Psoas muscle (tissue), 8 donors: ENCODE results near the gene LSM14A. TPM values are rescaled to one million over a fixed set of nuclear protein-coding genes. Genes with fewer than 3 reads are reported as not detected.
"Not testable (repeated sequence)": the region's sequence is repeated elsewhere in the genome, so short reads cannot be mapped to it uniquely, and the experiment has no call there.

Source experiments
- ATAC-seq, 4 donors: fragments of 200-7000 bp; cut with Tn5 transposase; one replicate each; pipeline ENCODE4 v1.9.1; 2020; ENCODE audit warnings: moderate library complexity in 3 of 4, mild to moderate bottlenecking in 2 of 4
- DNase-seq, 2 donors: peaks; one replicate each; pipeline ENCODE4 v3.0.0-alpha.2; 2020
- H3K27ac ChIP-seq: fragments of 200-600 bp; one replicate; pipeline ENCODE4 v1.8.0; 2022
- H3K27me3 ChIP-seq, 3 donors: fragments of 200-600 bp in 1 of 3; one replicate each; pipeline versions ENCODE4 v1.6.1 to v1.8.0; 2013 to 2022; ENCODE audit warnings: low read length in 2 of 3, mild to moderate bottlenecking in 2 of 3, moderate library complexity in 1 of 3; ENCODE audit not compliant: insufficient read depth in 3 of 3
- H3K36me3 ChIP-seq, 2 donors: fragments of 200-600 bp in 1 of 2; one replicate each; pipeline versions ENCODE4 v1.6.1 to v1.8.0; 2013 to 2022; ENCODE audit warnings: low read depth in 1 of 2, mild to moderate bottlenecking in 1 of 2, moderate library complexity in 1 of 2; ENCODE audit not compliant: insufficient read depth in 1 of 2
- H3K4me1 ChIP-seq: fragments of 200-600 bp; one replicate; pipeline ENCODE4 v1.8.0; 2022
- H3K4me3 ChIP-seq: fragments of 200-600 bp; one replicate; pipeline ENCODE4 v1.8.0; 2022; ENCODE audit warnings: mild to moderate bottlenecking
- H3K9me3 ChIP-seq: fragments of 200-600 bp; one replicate; pipeline ENCODE4 v1.8.0; 2022
- WGBS, 3 donors: extraction: QIAGEN DNeasy Blood & Tissue Kit; methylation state at CpG; one replicate each; pipeline versions ENCODE4 v1.1.6 to v1.1.7; 2013; 5-methylcytosine and 5-hydroxymethylcytosine counted together
- intact Hi-C, 2 donors: fragments of 100-400 bp; cut with DNase I; formaldehyde crosslinking; loops; one replicate each; pipeline versions ENCODE4 v1.11.0 to v1.14.2; 2022
- polyA plus RNA-seq, 3 donors: library from polyadenylated mRNA; stranded (reverse); fragments of 200-250 nt; gene quantifications; one replicate each; pipeline ENCODE4 v1.2.3, GENCODE V29; 2013
- total RNA-seq, 4 donors: library from RNA; stranded (reverse); fragmentation: NEBNext Ultra II Directional in 2 of 4; extraction: Animal tissue kit (Norgen Biotek cat#: 25700) in 2 of 4; gene quantifications; one replicate each; pipeline versions ENCODE4 v1.2.1 to v1.2.4, GENCODE V29; 2021 to 2023
- TF ChIP-seq, protein P1 (sequence below): fragments of 200-600 bp; IDR thresholded peaks from one replicate; pipeline ENCODE4 v1.8.0; 2022; ENCODE audit warnings: antibody characterized with exemption
- donor health status: healthy with polysubstance abuse.
- donor health status: DM: no; HTN: no; CAD: no; lungs with moderate emphysema.
- donor health status: Bipolar disorder and iron deficiency.
- donor health status: healthy.
- donor health status: DM: yes; HTN: yes; CAD: no.
- donor health status: DM: no; HTN: no; CAD: no.
- donor health status: DM: no; HTN: no; CAD: no.
- donor health status: DM: yes; HTN: yes; CAD: no.

The LSM14A gene
- total and polyA plus RNA-seq, 7 donors: 65.0 to 155 (median 87.5) TPM

DNA sequence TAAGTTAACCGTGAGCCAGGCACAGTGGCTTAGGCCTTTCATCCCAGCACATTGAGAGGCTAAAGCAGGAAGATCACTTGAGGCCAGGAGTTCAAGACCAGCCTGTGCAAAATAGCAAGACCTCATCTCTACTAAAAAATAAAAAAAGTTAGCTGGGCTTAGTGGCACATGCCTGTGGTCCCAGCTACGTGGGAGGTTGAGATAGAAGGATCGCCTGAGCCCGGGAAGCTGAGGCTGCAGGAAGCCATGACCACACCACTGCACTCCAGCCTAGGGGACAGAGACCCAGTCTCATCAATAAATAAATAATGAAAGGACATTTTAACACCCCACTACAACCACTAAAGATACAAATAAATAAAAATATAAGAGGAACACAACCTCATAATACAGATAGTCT is 21.6 kb downstream of the LSM14A start:
- no peaks in the 10 kb centered on the region for H3K27me3 ChIP-seq
- intact Hi-C loops: no loop called here
- ATAC-seq (no peak), DNase-seq (no peak)
- TF ChIP-seq, protein P1, sequence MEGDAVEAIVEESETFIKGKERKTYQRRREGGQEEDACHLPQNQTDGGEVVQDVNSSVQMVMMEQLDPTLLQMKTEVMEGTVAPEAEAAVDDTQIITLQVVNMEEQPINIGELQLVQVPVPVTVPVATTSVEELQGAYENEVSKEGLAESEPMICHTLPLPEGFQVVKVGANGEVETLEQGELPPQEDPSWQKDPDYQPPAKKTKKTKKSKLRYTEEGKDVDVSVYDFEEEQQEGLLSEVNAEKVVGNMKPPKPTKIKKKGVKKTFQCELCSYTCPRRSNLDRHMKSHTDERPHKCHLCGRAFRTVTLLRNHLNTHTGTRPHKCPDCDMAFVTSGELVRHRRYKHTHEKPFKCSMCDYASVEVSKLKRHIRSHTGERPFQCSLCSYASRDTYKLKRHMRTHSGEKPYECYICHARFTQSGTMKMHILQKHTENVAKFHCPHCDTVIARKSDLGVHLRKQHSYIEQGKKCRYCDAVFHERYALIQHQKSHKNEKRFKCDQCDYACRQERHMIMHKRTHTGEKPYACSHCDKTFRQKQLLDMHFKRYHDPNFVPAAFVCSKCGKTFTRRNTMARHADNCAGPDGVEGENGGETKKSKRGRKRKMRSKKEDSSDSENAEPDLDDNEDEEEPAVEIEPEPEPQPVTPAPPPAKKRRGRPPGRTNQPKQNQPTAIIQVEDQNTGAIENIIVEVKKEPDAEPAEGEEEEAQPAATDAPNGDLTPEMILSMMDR: no peak
- 80 to 90% (median 89%) methylated on average over 4 of the region's 4 CpGs for WGBS, 3 donors
- H3K4me1 ChIP-seq: peaks cover 22% of the 10 kb centered on the region
- no peak overlapping the region for H3K27ac ChIP-seq
- H3K36me3 ChIP-seq: peaks cover 0 to 50% of the 10 kb centered on the region in 2 donors
- H3K9me3 ChIP-seq: no peaks in the 10 kb centered on the region
- no peak overlapping the region for H3K4me3 ChIP-seq

DNA sequence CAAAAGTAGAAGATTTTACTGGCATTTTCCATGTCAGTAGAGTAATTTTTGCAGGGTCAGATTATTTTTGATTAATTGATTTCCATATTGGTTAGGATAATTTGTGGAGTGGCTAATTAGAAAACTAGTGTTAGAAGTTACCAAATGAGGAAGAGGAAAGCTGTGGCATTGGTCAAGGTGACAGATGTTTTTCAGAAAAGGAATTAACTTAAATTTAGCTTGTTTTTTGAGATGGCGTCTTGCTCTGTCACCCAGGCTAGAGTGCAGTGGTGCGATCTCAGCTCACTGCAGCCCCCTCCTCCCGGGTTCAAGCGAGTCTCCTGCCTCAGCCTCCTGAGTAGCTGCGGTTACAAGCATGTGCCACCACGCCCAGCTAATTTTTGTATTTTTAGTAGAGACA is 28.8 kb downstream of the LSM14A start:
- Histone ChIP-seq H3K36me3 (peaks cover 0 to 89% of the 10 kb centered on the region in 2 donors), H3K4me1 (no peaks in the 10 kb centered on the region), H3K27me3 (no peaks in the 10 kb centered on the region), H3K27ac (no peak overlapping the region), H3K9me3 (no peaks in the 10 kb centered on the region), H3K4me3 (no peak overlapping the region)
- DNase-seq: no peak
- TF ChIP-seq, protein P1: no peak
- ATAC-seq: no peak
- intact Hi-C loops: no loop called here
- WGBS, 3 donors: 95 to 98% (median 96%) methylated on average over 6 of the region's 6 CpGs

DNA sequence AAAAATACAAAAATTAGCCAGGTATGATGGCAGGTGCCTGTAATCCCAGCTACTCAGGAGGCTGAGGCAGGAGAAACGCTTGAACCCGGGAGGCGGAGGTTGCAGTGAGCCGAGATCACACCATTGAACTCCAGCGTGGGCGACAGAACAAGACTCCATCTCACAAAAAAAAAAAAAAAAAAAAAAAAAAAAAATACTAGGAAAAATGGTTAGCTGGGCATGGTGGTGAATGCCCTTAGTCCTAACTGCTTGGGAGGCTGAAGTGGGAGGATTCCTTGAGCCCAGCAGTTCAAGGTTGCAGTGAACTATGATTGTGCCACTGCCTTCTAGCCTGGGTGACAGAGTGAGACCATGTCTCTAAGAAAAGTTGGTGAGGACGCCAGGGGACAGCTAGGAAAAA is 33.0 kb downstream of the LSM14A start:
- H3K27ac ChIP-seq, H3K27me3 ChIP-seq, intact Hi-C loops, H3K4me1 ChIP-seq, H3K9me3 ChIP-seq, ATAC-seq, DNase-seq, H3K4me3 ChIP-seq: not testable (repeated sequence)
- H3K36me3 ChIP-seq: peaks cover 0 to 89% of the 10 kb centered on the region in 2 donors
- 96% methylated on average over 7 of the region's 7 CpGs for WGBS, 3 donors

DNA sequence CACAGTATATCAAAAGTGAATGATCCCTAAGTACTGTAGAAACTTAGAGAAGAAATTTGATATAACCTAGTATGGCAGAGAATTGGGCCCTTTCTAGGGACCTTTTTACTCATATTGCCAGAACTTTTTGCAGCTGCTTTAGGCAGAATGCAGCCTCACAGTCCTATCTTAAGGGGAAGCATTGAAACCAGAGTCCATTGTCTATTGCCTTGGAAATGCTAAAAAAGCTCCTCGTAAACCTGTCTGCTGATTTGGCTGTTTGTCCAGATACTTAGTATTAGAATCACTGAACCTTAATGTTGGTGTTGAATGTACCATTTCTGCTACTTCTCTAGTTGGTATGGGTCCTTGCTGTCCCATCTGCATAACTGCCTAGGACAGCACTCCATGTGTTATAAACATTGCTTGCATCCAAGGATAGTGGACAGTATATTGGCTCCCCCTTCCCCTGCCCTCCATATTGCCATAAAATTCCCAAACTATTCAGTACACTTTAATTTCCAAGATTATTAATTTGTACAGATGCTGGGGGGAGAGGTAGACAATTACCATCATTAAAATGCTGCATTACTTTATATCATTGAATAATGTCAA is 36.1 kb downstream of the LSM14A start:
- H3K36me3 ChIP-seq: peaks cover 0 to 93% of the 10 kb centered on the region in 2 donors
- H3K4me1 ChIP-seq: no peaks in the 10 kb centered on the region
- H3K27me3 ChIP-seq: no peaks in the 10 kb centered on the region
- no peak for ATAC-seq
- H3K9me3 ChIP-seq: no peaks in the 10 kb centered on the region
- intact Hi-C loops: no loop called here
- no peak overlapping the region for H3K4me3 ChIP-seq
- H3K27ac ChIP-seq: no peak overlapping the region
- DNase-seq: no peak
- 89 to 95% (median 93%) methylated on average over 1 of the region's 1 CpG for WGBS, 3 donors
- TF ChIP-seq, protein P1: no peak

DNA sequence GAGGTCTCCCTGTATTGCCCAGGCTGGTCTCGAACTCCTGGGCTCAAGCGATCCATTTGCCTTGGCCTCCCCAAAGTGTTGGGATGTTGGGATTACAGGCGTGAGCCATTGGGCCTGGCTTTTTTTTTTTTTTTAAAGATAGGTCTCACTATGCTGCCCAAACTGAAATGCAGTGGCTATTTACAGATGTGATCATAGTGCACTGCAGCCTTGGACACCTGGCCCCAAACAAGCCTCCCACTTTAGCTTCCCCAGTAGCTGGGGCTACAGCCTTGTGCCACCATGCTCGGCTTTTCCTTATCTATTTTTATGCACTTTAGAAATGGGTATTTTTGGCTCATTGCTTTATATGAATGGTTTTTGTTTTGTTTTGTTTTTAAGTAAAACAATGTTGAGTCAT is 37.4 kb downstream of the LSM14A start:
- Histone ChIP-seq H3K9me3 (no peaks in the 10 kb centered on the region), H3K27ac (no peak overlapping the region), H3K27me3 (no peaks in the 10 kb centered on the region), H3K4me3 (no peak overlapping the region), H3K4me1 (no peaks in the 10 kb centered on the region), H3K36me3 (peaks cover 0 to 94% of the 10 kb centered on the region in 2 donors)
- WGBS, 3 donors: 79 to 88% (median 88%) methylated on average over 4 of the region's 4 CpGs
- intact Hi-C loops: no loop called here
- ATAC-seq: no peak
- DNase-seq: no peak
- TF ChIP-seq, protein P1: no peak
